SK-N-MC (cell line): ENCODE results near the gene CSNK1D.

Experiments used
- EZH2 ChIP-seq: fragments of 200-600 bp; sonication (generic); IDR thresholded peaks from one replicate; pipeline ENCODE4 v1.6.1; 2017; ENCODE audit warnings: antibody characterized with exemption
- FOXP2 ChIP-seq: optimal IDR thresholded peaks from 2 replicates; pipeline ENCODE3; 2011; ENCODE audit warnings: mild to moderate bottlenecking, moderate library complexity; ENCODE audit not compliant: insufficient read depth; ENCODE audit errors: extremely low read length, control extremely low read depth
- POLR2AphosphoS5 ChIP-seq: IDR thresholded peaks from 2 replicates; pipeline ENCODE4 v1.6.1; 2012; ENCODE audit warnings: mild to moderate bottlenecking, low read depth, low read length, borderline replicate concordance

DNA sequence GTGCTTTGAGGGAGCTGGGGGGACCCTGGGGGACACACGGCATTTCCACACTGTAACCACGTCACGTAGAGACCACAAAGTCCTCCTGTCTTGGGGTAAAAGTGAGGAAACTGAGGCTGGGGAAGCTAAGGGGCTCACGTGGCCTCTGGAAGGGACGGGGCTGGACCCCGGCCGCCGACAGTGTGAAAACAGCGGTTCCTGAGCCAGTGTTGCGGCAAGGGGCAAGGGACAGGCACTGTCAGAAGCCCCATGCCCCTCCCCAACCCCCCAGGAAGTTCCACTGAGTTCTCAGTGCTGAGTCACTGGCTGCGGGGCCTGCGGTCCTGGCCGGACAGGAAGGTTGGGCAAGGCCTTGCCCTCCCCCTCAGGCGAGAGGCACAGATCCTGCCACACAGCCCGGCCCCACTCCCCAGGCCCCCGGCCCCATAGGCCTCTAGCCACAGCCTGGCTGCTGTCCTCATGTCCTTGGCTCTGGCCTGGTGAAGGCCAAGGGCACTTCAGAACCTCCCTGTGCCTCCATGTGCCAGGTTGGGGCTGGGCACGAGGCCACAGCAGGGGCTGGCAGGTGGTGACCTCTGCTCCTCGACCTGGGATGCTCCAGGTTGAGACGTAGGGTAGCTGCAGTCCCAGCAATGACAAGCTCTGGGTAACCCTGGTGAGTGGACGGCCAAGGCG, 55.8 kb downstream of the CSNK1D start:
- no peak for TF ChIP-seq EZH2
- TF ChIP-seq POLR2AphosphoS5 = no peak
- no peak for TF ChIP-seq FOXP2
